ENCODE results near the gene DMD.

DNA sequence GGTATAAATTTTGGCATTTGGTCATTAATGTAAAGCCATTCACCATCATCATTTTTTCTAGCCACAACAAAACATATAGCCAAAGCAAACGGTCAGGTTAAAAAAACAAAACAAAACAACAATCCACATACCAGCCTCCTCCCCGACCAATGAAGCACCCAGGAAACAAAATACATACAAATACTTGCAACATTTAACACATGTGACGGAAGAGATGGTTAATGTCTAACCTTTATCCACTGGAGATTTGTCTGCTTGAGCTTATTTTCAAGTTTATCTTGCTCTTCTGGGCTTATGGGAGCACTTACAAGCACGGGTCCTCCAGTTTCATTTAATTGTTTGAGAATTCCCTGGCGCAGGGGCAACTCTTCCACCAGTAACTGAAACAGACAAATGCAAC is 1282.0 kb downstream of the DMD start:
- TF ChIP-seq, protein P1, sequence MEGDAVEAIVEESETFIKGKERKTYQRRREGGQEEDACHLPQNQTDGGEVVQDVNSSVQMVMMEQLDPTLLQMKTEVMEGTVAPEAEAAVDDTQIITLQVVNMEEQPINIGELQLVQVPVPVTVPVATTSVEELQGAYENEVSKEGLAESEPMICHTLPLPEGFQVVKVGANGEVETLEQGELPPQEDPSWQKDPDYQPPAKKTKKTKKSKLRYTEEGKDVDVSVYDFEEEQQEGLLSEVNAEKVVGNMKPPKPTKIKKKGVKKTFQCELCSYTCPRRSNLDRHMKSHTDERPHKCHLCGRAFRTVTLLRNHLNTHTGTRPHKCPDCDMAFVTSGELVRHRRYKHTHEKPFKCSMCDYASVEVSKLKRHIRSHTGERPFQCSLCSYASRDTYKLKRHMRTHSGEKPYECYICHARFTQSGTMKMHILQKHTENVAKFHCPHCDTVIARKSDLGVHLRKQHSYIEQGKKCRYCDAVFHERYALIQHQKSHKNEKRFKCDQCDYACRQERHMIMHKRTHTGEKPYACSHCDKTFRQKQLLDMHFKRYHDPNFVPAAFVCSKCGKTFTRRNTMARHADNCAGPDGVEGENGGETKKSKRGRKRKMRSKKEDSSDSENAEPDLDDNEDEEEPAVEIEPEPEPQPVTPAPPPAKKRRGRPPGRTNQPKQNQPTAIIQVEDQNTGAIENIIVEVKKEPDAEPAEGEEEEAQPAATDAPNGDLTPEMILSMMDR (IDR thresholded peaks at IDR 0.05), result no peak
- no peak for TF ChIP-seq EP300 (IDR thresholded peaks at IDR 0.05)
- no peak for TF ChIP-seq POLR2A (IDR thresholded peaks at IDR 0.05)

All from ovary (tissue), 3 donors.